HepG2 (cell line): ENCODE data around the gene ADAT3. TPM values are rescaled to one million over a fixed set of nuclear protein-coding genes. Genes with fewer than 3 reads are reported as not detected.

Source experiments
- ATAC-seq: fragments of 200-7000 bp; cut with Tn5 transposase; 3 replicates; pipeline ENCODE4 v1.9.1; 2020; ENCODE audit warnings: mild to moderate bottlenecking, moderate library complexity
- BruUV-seq: library from RNA; stranded (reverse); fragments of 400-500 nt; replicated peaks from 2 replicates; lab custom pipeline; 2021; lab: Mats Ljungman, UMichigan
- CTCF ChIA-PET: fragments of 300-600 bp; formaldehyde crosslinking; extraction: SDS; loops from one replicate; lab custom pipeline; 2021; ENCODE audit warnings: low total read pairs, inconsistent platforms, low intra/inter-chr PET ratio; lab: Yijun Ruan, JAX
- POLR2A ChIA-PET: fragments of 350-600 bp; sonication (Branson Sonifier 250); formaldehyde crosslinking; loops from one replicate; lab custom pipeline; 2020; ENCODE audit warnings: antibody characterized with exemption, inconsistent platforms; lab: Yijun Ruan, JAX
- DNase-seq: peaks from one replicate; pipeline ENCODE4 v3.0.0-alpha.2; 2015; ENCODE audit warnings: low spot score
- FAIRE-seq: peaks from 3 replicates; lab custom pipeline; 2011; peaks lifted over from hg19 to GRCh38; lab: Jason Lieb, UNC
- H2AFZ ChIP-seq: one replicate; pipeline ENCODE4 v1.6.1; 2011; ENCODE audit warnings: low read length, inconsistent platforms
- H3K27ac ChIP-seq: fragments of 300-600 bp; 3 replicates; pipeline ENCODE4 v1.8.0; 2011; ENCODE audit warnings: mixed run types, mild to moderate bottlenecking, mixed read lengths, low read length, inconsistent platforms; ENCODE audit not compliant: insufficient read depth; ENCODE audit errors: extremely low read length
- H3K27me3 ChIP-seq, 2 experiments: fragments of 200-600 bp in 1 of 2; 2 replicates in 1 of 2; 3 replicates in 1 of 2; pipeline versions ENCODE4 v1.6.0 to v1.8.0; 2011; ENCODE audit warnings: low read length in 2 of 2, mild to moderate bottlenecking in 2 of 2, moderate library complexity in 2 of 2, inconsistent platforms in 1 of 2; ENCODE audit not compliant: insufficient read depth in 2 of 2, control insufficient read depth in 1 of 2
- H3K36me3 ChIP-seq, 2 experiments: fragments of 200-600 bp in 1 of 2; replicated peaks in 1 of 2; 2 replicates in 1 of 2; 3 replicates in 1 of 2; pipeline versions ENCODE4 v1.5.1 to v1.8.0; 2011; ENCODE audit warnings: low read length in 2 of 2, inconsistent platforms in 1 of 2; ENCODE audit not compliant: insufficient read depth in 2 of 2, control insufficient read depth in 1 of 2
- H3K4me1 ChIP-seq: 2 replicates; pipeline ENCODE4 v1.5.1; 2012; ENCODE audit warnings: low read length, inconsistent platforms; ENCODE audit not compliant: insufficient read depth
- H3K4me2 ChIP-seq: 2 replicates; pipeline ENCODE4 v1.6.0; 2011; ENCODE audit warnings: low read depth, low read length, inconsistent platforms
- H3K4me3 ChIP-seq, 3 experiments: fragments of 200-600 bp in 1 of 3; sonication (generic), shearing (Covaris generic) in 1 of 3; replicated peaks in 1 of 3; 2 replicates each; pipeline ENCODE4 v1.5.1; 2011 to 2016; ENCODE audit warnings: low read length in 3 of 3, inconsistent platforms in 2 of 3, low read depth in 2 of 3, mild to moderate bottlenecking in 2 of 3, control low read depth in 1 of 3, mixed read lengths in 1 of 3; ENCODE audit not compliant: insufficient read depth in 1 of 3
- H3K79me2 ChIP-seq: one replicate; pipeline ENCODE4 v1.6.1; 2011; ENCODE audit warnings: low read length, inconsistent platforms; ENCODE audit not compliant: insufficient read depth
- H3K9ac ChIP-seq: 2 replicates; pipeline ENCODE4 v1.6.0; 2011; ENCODE audit warnings: mild to moderate bottlenecking, low read depth, low read length, inconsistent platforms; ENCODE audit not compliant: insufficient read depth
- H3K9me3 ChIP-seq: 2 replicates; pipeline ENCODE4 v1.5.1; 2012; ENCODE audit warnings: mild to moderate bottlenecking, low read length
- H4K20me1 ChIP-seq: 2 replicates; pipeline ENCODE4 v1.6.0; 2011; ENCODE audit warnings: inconsistent platforms, mild to moderate bottlenecking, low read length, moderate library complexity; ENCODE audit not compliant: insufficient read depth
- MNT ChIP-seq: fragments of 450-650 bp; IDR thresholded peaks from 2 replicates; pipeline ENCODE4 v1.6.1; 2016
- PAF1 ChIP-seq: IDR thresholded peaks from 2 replicates; pipeline ENCODE4 v1.6.1; 2016; ENCODE audit warnings: missing genetic modification reagents, missing compliant biosample characterization
- SKIL ChIP-seq: sonication (generic); formaldehyde crosslinking; IDR thresholded peaks from 2 replicates; pipeline ENCODE4 v1.8.0; 2022; ENCODE audit warnings: missing genetic modification reagents, mild to moderate bottlenecking, moderate library complexity, borderline replicate concordance
- U2AF1 ChIP-seq: fragments of 200-400 bp; formaldehyde crosslinking; optimal IDR thresholded peaks from 2 replicates; pipeline ENCODE3; 2017; ENCODE audit warnings: mild to moderate bottlenecking, low read depth, low read length
- ZNF180 ChIP-seq: sonication (generic); formaldehyde crosslinking; IDR thresholded peaks from 2 replicates; pipeline ENCODE4 v1.4.0; 2020; ENCODE audit warnings: low read depth, missing genetic modification reagents, borderline replicate concordance
- ZNF317 ChIP-seq: sonication (generic); formaldehyde crosslinking; IDR thresholded peaks from 2 replicates; pipeline ENCODE4 v1.5.0; 2020; ENCODE audit warnings: mild to moderate bottlenecking, missing genetic modification reagents
- ZNF44 ChIP-seq: sonication (generic); formaldehyde crosslinking; IDR thresholded peaks from 2 replicates; pipeline ENCODE4 v1.5.1; 2020; ENCODE audit warnings: mild to moderate bottlenecking, missing genetic modification reagents
- ZNF510 ChIP-seq: sonication (generic); formaldehyde crosslinking; IDR thresholded peaks from 2 replicates; pipeline ENCODE4 v1.4.0; 2020; ENCODE audit warnings: low read depth, mild to moderate bottlenecking, missing genetic modification reagents
- ZNF552 ChIP-seq: sonication (generic); formaldehyde crosslinking; IDR thresholded peaks from 2 replicates; pipeline ENCODE4 v1.9.0; 2022; ENCODE audit warnings: missing genetic modification reagents, mild to moderate bottlenecking, borderline replicate concordance
- ZNF737 ChIP-seq: sonication (generic); formaldehyde crosslinking; IDR thresholded peaks from 2 replicates; pipeline ENCODE4 v1.5.0; 2020; ENCODE audit warnings: missing genetic modification reagents, mild to moderate bottlenecking, borderline replicate concordance
- ZNF761 ChIP-seq: sonication (generic); formaldehyde crosslinking; conservative IDR thresholded peaks from 2 replicates; pipeline ENCODE4 v1.4.0; 2020; ENCODE audit warnings: mild to moderate bottlenecking, missing genetic modification reagents
- WGBS: methylation state at CpG from one replicate; pipeline ENCODE4 v1.1.6; 2017; ENCODE audit warnings: low lambda C conversion rate; 5-methylcytosine and 5-hydroxymethylcytosine counted together
- in situ Hi-C: cut with HindIII; loops from 2 replicates; pipeline ENCODE4 v1.10.0; 2017; ENCODE audit warnings: low pct_unique_long_range_greater_than_20kb; ENCODE audit not compliant: extremely low pct_ligation_motif_present
- intact Hi-C: fragments of 100-400 bp; cut with micrococcal nuclease; formaldehyde crosslinking; loops from one replicate; pipeline ENCODE4 v1.10.0; 2022; ENCODE audit not compliant: unreplicated experiment
- polyA plus RNA-seq, 8 experiments: library from polyadenylated mRNA; depleted of rRNA in 3 of 8; stranded (reverse) in 7 of 8; unstranded in 1 of 8; fragments of >200 nt; fragmentation: Illumina TruSeq in 4 of 8; extraction: Trizol in 4 of 8; gene quantifications; 2 replicates each; pipeline versions ENCODE4 v1.2.1 to v1.2.3, GENCODE V29; 2011 to 2016; ENCODE audit warnings: low read depth in 4 of 8, missing spikeins in 1 of 8, mixed read lengths in 1 of 8; ENCODE audit not compliant: insufficient read depth in 1 of 8
- total RNA-seq, 5 experiments: library from RNA; depleted of rRNA; stranded (reverse); fragments of >200 nt; fragmentation: Illumina TruSeq; extraction: Trizol; gene quantifications; 2 replicates each; pipeline ENCODE4 v1.2.3, GENCODE V29; 2016; ENCODE audit warnings: low read depth in 1 of 5

Gene ADAT3
- total and polyA plus RNA-seq, 2 of the 13 experiments (the other 11 are each of a cell fraction or from before 2014, with no cell fraction given), result 0.95 to 3.5 TPM

- TF ChIP-seq MNT (no peak), SKIL (CRISPR knock-in tag) (peak; percentile 56; the same call in 1 of the 2 replicates), ZNF510 (no peak)
- TF ChIP-seq, all 625 proteins: peak for 20
These were observed 36.2 kb downstream of the ADAT3 start, which contains the start of gene CSNK1G2 (continued) for GRCh38 chr19:1941146-1942077.

GRCh38 chr19:1942078-1942933 lies 37.1 kb downstream of the ADAT3 start:
- peak overlapping the region; percentile 87 to 95 (median 95) for H3K4me3 ChIP-seq
- peak; percentile 73 for DNase-seq
- H3K36me3 ChIP-seq, result peaks cover 0 to 5% of the 10 kb centered on the region in 2 experiments; a peak in 1 of 5 replicates
- peaks cover 36% of the 10 kb centered on the region for H3K4me1 ChIP-seq
- in situ Hi-C loops, result no loop called here
- H3K9me3 ChIP-seq, result no peaks in the 10 kb centered on the region
- H3K79me2 ChIP-seq, result peaks cover 44% of the 10 kb centered on the region
- peak overlapping the region; percentile 84 for H3K27ac ChIP-seq
- POLR2A ChIA-PET, result no interaction called here
- peak; percentile 83 for ATAC-seq
- BruUV-seq, result TSS peak; percentile 57
- WGBS, result 0% methylated on average over 5 of the region's 40 CpGs
- CTCF ChIA-PET, result no interaction called here
- intact Hi-C loops, result no loop called here
- H3K4me2 ChIP-seq, result peak overlapping the region; percentile 97
- H4K20me1 ChIP-seq, result peaks cover 39% of the 10 kb centered on the region
- H3K27me3 ChIP-seq, result no peaks in the 10 kb centered on the region; a peak in 1 of 5 replicates
- peak overlapping the region; percentile 76 for H3K9ac ChIP-seq
- peak; percentile 55 for FAIRE-seq
- H2AFZ ChIP-seq, result no peak overlapping the region
- TF ChIP-seq ZNF317 (CRISPR knock-in tag) (no peak), U2AF1 (peak; percentile 37), ZNF44 (CRISPR knock-in tag) (no peak), PAF1 (CRISPR knock-in tag) (no peak), ZNF552 (CRISPR knock-in tag) (no peak), ZNF180 (CRISPR knock-in tag) (no peak), ZNF761 (CRISPR knock-in tag) (0 out of 2 replicates have a peak, but pooled peaks have one; percentile 60), ZNF737 (no peak)
